Hypothalamus (tissue), 51 donors: ENCODE measurements around the gene MVB12A.

ENCODE experiments used
- DNase-seq, 51 donors: peaks; one replicate each; lab custom pipeline; 2025; lab: John Stamatoyannopoulos, UW

Gene MVB12A

DNA sequence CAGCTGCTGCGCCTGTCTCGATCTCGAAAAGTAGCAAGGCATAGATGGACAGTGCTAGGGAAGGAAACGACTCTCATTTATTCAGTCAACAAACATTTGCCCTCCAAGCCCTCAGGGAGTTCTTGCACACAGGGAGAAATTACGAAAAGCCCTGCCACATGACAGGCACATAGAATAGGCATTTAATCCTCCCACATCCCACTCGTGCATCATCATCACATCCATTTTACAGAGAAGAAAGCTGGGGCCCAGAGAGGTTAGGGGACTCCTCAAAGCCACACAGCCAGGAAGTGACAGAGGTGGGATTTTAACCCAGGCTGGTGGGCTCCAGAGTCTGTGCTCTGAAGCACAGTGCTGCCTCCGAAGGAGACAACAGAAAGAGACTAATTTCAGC is 17.0 kb downstream of the MVB12A start:
- no peak for DNase-seq

DNA sequence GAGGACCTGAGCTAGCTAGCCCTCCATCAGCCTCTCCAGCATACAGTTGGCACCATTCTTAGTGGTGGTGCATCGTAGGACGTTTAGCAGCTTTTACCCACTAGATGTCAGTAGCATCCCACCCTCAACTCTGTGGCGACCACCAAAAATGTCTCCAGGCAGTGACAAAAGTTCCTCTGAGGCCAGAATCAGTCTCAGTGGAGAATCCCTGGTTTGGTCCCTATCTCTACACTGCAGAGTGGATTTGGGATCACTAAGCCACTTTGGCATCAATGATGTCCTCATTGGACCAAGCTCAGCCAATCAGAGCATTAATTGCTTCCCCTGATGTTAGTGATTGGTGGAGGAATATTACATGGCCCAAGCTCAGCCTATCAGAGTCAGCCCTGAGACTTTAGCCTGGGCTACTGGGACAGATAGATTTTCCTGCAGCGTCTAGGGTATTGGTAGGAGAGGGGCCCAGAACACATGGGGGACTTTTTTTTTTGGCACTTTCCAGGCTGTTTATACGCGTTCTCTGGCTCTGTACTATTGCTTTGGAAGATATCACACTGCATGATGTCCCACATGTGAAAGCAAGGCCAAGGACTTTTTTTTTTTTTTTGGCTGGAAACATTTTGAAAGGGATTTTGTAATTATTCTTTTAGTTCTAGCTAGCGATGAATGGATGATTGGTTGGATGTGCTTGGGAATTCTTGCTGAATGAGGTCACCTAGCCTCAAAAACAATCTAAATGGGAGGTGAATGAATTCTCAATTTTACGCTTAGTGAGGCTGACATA is 21.6 kb downstream of the MVB12A start:
- no peak for DNase-seq

DNA sequence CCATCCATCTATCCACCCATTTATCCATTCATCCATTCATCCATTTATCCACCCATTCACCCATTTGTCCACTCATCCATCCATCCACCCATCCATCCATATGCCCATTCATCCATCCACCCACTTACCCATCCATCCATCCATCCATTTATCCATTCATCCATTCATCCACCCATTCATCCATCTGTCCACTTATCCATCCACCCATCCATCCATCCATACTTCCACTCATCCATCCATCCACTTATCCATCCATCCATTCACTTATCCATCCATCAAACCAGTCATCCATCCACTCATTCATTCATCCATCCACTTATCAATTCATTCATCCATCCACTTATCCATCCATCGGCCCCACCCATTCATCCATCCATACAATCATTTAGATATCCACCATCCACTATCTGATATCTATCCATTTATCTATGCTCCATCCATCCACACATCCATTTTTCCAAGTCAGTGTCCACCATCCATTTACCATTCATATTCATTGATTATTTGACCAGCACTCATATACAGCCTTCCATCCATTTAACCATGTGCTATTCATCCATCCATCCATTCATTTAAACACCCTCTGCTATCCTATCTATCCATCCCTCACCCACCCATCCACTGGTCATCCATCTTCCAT is 25.8 kb downstream of the MVB12A start:
- DNase-seq = no peak

DNA sequence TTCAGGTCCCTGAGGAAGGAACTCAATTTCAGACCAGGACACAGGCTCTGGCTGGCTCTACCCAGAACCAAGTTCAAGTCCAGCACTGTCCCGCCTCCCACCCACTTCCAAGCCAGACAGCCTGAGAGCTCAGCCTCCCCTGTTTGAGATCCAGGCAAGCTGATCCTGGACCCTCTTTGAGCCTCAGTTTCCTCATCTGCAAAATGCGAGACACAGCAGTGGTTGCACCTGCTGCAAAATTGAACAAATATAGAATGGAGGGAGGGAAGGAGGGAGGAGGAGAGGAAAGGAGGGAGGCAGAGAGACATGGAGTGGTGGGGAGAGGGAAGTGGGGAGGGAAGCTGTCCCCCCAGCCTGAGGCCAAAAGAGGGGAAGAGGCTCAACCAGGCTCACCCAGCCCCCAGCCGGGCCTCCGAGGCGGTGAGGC is 27.9 kb downstream of the MVB12A start:
- DNase-seq = no peak

DNA sequence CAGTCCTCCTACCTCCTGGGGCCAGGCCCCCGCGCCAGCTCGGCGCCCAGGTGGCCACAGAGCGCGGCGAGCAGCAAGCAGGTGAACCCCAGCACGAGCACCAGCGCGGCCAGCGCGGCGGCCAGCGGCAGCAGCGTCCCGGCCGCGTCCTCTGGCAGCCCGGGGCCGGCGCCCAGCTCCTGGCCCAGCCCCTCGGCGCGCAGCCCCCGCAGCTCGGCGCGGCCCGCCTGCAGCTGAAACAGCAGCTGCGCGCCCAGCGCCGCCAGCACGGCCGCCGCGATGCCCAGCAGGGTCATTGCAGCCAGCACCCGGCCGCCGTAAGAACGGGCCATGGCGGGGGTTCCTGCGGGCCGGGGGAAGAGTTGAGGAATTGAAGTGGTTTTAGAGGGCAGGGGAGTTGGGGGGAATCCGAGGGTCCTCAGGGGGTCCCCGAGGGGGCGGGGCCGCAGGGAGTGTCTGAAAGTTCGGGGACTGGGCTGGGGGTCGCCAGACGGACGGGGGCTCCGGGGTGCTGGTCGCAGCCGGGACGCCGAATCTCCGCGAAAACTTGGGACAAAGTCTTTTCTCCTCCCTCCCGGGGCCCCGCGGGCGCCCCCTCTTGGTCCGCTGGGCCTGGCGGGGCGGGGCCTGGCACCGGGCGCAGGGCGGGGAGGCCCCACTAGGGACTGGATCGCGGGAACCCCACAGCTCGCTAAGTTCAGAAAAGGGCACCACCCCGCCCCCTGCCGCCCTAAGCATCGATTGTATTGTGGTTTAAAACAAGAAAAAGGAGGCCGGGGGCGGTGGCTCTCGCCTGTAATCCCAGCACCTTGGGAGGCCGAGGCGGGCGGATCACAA is 28.5 kb downstream of the MVB12A start, which contains the start of gene TMEM221:
Gene TMEM221 (minus strand): TSS at position 538 of the 837 bp plus-strand sequence. CDS start 206 bp downstream, at position 332.
- DNase-seq = peak in 12 of 51 donors; percentile 7 to 37 (median 15)

DNA sequence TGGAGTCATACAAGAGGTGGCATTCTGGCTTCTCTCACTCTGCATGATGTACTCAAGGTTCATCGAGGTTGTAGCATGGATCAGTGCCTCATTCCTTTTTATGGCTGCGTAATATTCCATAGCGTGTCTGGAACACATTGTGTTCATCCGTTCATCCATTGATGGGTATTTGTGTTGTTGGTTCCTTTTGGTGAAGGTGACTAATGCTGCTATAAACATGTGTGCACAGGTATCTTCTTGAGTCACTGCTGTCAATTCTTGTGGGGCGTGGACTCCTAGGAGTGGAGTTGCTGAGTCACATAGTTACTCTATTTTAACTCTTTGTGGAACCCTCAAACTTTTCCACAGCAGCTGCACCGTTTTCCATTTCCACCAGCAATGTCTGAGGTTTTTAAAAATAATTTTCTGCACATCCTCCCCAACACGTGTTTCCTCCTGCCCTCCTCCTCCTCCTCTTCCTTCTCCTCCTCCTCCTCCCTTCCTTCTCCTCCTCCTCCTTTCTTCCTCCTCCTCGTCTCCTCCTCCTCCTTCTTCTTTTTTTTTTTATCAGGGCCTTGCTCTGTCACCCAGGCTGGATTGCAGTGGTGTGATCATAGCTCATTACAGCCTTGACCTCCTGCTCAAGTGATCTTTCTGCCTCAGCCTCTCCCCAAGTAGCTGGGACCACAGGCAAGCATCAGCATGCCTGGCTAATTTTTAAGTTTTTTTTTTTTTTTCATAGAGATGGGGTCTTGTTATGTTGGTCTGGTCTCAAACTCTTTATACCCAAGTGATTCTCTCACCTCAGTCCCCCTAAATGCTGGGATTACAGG is 30.6 kb downstream of the MVB12A start:
- DNase-seq = no peak

DNA sequence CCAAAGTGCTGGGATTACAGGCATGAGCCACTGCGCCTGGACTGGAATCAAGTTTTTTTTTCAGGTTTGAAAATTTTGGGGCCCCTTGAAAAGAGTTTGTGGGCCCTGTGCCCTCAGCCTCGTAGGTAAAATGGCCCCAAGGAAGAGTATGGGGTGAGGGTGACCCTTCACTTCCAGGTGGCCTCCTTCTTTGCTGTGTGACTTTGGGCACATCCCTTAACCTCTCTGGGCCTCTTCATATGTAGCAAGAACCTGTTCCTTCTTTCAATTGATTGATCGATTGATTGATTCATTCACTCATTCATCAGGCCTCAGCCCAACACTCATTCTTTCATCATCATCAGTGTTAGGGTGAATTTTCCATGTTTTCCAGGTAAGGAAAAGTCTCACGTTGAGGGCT is 32.0 kb downstream of the MVB12A start:
- DNase-seq = no peak

DNA sequence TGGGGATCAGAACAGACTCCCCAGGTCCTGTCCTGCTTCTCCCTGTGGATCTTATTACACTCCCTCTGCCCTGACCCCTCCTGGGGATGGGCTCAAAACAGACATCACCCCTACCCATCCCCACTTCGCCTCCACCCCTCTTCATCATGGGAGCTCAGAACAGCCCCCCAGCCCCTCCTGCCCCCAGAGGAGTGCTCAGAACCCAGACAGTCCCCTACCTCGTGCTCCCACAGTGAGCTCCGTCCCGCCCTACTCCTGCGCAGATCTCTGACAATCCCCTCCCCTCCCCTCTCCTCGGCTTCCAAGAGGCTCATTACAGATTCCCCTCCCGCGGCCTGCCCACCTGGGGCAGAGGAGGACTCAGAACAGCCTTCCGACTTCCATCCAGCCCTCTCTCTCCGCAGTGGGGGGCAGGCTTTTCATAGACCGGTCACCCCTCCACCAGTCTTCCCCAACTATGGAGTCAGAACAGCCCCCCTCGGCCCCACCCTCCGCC is 34.8 kb downstream of the MVB12A start:
- no peak for DNase-seq

DNA sequence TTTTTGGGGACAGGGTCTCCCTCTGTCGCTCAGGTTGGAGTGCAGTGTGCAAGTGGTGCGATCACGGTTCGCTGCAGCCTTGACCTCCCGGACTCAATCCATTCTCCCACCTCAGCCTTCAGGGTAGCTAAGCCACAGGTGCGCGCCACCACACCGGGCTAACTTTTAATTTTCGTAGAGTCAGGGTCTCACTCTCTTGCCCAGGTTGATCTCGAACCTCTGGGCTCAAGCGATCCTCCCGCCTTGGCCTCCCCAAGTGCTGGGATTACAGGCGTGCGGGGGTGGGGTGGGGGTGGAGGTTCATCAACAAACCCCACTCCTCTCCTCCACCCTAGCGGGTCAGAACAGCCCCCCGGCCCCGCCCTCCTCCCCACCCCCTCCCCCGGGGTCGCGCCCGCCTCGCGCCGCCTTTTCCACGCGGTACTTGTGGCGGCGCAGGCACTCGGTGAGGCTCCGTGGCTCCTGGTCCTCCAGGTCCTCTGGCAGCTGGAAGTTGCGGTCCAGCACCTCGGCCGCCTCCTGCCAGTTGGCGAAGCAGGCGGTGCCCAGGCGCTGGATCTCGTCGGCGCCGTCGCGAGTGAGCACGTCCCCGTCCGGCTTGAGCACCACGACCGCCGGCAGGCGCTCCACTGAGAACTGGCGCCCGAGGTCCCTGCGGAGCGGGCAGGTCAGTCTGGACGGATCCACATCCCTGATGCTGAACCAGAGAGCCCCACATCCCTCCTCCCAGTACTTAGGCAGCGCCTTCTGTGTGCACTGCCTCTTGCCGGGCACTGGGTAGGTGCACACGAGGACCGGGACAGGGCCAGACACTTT is 35.7 kb downstream of the MVB12A start:
- no peak for DNase-seq

DNA sequence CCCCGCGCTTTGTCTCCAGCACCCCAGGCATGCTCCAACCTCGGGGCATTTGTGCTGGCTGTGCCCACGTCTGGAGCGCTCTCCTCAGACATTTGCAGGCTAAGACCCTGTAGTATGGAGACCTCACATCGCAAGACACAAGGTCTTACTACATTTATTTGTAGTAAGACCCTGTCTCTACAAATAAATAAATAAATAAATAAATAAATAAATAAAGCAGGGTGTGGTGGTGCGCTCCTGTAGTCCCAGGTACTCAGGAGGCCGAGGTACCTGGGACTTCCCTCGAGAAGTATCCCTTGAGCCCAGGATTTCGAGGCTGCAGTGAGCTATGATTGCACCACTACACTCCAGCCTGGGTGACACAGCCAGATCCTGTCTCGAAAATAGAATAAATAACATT is 36.3 kb downstream of the MVB12A start:
- no peak for DNase-seq

DNA sequence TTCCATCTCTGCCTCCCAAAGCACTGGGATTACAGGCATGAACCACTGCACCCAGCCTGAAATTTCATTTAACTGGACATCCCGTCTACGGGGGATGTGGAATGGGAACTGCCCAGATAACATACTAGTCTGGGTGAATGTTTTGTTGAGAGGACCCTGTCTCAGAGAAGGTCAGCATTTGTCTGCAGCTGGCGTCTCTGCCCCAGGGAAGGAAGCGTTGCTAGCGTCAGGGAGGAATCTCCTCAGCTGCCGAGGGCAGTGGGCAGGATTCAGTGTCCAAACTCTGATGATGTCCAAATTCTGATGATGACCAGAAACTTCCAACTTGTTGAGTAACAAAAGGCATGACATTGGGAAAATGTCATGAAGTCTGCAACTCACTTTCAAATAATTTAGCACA is 37.8 kb downstream of the MVB12A start:
- DNase-seq = no peak

DNA sequence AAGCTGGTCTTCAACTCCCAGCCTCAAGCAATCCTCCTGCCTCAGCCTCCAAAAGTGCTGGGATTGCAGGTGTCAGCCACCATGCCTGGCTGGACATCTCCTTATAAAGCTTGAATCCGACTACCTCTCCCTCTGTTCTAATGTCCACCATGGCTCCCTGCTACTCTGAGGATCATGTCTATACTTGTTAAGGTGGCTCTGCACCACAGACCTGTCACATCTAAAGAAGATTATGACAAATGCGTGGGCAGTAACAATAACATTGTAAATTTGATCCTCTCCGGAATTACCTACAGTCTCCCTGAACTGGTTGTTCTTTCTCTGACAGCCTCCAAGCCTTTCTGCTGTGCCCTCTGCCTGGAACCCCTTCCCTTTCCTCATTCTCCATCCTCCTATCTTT is 39.1 kb downstream of the MVB12A start:
- no peak for DNase-seq

DNA sequence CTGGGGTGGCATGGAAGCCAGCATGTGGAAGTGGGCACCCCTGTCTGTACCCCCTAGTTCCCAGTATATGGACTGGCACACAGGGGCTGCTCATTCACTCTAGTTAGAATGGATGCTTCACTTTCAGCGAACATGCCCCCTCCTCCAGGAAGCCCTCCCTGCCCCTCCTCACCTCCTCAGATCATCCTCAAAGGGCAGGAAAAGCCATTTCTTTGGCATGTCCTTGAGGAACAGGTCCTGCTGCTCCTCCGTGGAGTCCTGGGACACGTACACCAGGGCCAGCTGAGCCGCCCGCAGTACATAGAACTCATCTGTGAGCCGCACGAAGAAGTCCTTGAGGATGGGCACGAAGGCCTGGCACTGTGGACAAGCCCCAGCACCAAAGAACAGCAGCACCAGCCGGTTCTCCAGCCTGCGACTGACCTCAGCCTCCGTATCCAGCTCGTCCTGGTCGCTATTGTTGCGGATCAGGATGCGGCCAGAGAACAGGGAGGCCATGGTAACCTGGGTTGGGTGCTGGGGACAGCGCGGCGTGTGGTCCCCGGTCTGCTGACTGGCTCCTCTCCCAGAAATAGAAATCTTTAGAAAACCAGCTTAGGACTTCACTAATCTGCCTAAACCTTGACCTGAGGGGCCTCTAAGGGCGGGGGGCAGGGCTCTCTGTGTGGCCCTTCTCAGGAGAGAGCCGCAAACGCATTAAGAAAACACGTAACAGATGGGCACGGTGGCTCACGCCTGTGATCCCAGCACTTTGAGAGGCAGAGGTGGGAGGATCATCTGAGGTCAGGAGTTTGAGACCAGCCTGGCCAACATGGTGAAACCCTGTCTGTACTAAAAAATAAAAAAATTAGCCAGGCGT is 40.8 kb downstream of the MVB12A start, which contains the start of gene NXNL1:
Gene NXNL1 (minus strand): TSS at position 555 of the 859 bp plus-strand sequence. CDS start 57 bp downstream, at position 498.
- no peak for DNase-seq

DNA sequence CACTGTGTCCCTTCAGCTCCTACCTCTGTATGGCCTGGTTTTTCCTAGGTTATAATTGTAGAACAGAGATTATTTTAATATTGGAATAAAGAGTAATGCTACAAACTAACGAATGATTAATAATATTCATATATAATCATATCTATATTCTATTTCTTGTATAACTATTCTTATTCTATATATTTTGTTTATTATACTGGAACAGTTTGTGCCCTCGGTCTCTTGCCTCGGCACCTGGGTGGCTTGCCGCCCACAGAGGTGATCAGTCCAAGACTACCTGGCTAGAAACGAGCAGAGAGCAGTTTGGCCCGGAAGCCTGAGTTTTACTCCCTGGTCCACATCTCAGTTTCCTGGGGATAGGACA is 46.6 kb downstream of the MVB12A start:
- no peak for DNase-seq

DNA sequence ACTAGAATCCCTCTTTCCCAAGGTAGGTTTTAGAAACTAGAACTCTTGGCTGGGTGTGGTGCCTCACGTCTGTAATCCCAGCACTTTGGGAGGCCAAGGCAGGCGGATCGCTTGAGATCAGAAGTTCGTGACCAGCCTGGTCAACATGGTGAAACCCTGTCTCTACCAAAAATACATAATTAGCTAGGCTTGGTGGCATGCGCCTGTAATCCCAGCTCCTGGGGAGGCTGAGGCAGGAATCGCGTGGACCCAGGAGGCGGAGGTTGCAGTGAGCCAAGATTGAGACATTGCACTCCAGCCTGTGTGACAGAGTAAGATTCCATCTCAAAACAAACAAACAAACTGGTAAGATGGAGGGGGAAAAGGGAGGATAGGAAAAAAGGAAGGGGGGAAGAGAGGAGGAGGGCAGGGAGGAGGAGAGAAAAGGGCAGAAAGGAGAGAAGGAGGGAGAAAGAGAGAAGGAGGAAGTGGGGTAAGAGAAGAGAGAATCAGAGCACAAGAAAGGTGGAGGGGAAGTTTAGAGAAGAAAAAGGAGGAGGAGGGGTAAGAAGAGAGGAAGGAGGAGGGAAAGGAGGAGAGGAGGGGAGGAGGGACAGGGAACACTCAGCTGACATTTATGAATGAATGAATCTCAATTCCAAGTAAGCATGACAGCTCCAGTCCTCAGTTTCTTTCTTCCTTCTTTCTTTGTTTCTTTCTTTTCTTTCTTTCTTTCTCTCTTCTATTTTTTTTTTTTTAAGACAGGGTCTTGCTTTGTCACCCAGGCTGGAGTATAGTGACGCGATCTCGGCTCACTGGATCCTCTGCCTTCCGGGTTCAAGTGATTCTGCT is 47.8 kb downstream of the MVB12A start:
- no peak for DNase-seq

DNA sequence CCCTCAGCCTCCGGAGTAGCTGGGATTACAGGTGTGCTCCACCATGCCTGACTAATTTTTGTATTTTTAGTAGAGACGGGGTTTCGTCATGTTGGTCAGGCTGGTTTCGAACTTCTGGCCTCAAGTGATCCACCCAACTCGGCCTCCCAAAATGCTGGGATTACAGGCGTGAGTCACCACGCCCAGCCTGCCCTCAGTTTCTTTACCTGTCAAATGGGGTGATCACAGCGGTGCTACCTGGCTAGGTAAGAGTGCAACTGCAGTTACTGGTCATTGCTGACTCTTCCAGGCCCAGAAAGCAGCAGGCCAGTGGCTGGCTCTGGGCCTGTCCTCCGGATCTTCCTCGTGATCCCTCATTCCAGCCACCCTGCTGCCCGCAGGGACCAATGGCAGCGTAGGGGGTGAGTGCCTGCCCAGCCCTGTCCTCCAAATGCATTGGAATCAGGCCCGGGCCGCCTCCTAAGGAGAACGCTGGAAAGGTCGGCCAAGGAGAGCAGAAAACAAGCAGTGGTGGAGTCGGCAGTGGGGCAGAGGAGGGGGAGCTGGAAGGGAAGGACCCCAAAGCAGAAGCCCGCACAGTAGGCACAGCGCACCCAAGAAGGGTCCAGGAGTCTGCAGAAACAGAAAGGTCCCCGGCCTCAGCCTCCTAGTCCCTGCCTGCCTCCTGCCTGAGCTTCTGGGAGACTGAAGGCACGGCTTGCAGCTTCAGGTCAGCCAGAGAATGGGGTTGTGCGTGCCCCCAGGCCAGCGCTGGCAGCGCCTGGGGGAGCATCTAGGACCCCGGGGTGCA is 48.6 kb downstream of the MVB12A start:
- DNase-seq = peak in 40 of 51 donors; percentile 10 to 77 (median 55)

DNA sequence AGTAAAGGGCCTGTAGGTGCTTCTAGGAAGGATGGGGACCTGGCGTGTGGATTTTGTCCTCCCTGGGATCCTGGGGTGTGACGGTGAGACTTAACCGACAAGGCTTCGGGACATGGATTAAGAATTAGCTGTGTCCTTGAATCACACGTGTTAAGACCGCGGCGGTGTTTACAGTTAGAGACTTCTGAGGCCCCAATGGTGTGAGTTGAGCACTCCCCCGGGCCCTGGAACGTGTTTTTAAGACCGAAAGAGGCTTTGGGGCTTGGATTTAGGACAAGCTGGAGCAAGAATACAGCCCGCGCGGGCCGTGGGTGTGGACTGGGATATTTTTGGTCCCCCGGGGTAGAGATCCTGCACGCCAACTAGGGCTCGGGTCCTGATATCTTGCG is 49.2 kb downstream of the MVB12A start:
- peak in 3 of 51 donors; percentile 42 to 58 (median 51) for DNase-seq
